ENCODE results near the gene ADAMTS13.

GRCh38 chr9:133472277-133472645 is 50.1 kb downstream of the ADAMTS13 start:
- TF ChIP-seq ZNF274 (IDR thresholded peaks at IDR 0.05; ENCODE audit: borderline replicate concordance, low read depth, low read length) (no peak), PURB (CRISPR knock-in tag; IDR thresholded peaks at IDR 0.05; ENCODE audit: low read depth) (no peak), POLR2A (conservative IDR thresholded peaks at IDR 0.05) (no peak)
